ENCODE measurements around the gene CACNA2D2.

CACNA2D2 gene

DNA sequence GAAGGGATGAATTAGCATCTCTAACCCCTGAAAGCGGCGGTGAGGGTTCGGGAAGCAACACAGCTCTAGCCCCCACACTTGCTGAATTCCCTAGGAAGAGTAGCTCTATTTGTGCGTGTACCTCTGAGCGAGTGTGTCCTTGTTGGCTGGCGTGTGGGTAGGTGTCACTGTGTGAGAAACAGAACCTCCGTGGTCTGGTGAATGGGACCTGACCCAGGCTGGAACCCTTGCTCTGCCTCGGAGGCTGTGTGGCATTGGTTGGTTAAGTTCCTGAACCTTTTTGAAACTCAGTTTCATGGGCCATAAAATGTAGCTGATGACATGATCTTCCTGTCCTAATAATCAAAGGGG is 143.7 kb downstream of the CACNA2D2 start:
- DNase-seq, result no peak

DNA sequence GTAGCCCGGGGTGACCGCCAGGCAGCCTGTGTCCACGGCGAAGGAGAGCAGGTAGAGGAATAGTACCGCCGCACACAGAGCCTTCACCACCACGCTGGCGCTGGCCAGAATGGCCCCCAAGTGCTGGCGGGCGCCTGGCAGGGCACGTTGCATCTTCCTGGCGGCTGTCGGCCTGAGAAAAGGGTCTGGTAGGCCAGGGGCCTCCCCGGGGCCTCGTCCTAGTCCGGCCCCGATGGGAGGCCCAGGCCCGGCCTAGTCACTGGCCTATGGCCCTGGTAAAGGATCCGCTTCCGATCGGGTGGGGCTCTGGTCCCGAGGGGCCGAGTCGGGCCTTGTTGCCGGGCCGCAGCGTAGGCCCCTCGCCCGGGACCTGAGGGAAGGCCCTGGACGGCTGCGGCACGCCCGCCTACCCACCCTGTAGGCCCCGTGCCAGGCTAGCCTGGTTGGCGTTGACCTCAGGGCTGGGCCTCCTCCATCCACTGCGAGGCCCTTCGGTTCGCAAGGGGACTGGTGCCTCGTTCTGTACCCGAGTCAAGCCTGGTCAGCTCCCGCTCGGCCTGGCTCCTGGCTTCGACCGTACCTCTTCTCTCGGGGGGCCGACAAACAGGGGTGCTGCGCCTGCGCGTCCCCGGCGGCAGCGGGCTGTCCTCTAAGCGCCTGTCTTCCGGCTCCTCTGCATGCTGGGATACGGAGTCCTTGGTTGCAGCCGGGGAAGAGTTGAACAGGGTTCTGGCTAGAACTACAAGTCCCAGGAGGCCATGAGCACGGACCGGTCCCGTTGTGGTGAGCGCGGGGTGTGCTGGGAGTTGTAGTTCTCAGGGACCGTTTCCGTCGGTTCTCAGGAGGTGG is 144.3 kb downstream of the CACNA2D2 start, which contains the start of gene TMEM115:
TMEM115 (minus strand) TSS at position 611 of the 849 bp plus-strand sequence; CDS start at position 153, 458 bp downstream.
- DNase-seq, result peak; percentile 90

DNA sequence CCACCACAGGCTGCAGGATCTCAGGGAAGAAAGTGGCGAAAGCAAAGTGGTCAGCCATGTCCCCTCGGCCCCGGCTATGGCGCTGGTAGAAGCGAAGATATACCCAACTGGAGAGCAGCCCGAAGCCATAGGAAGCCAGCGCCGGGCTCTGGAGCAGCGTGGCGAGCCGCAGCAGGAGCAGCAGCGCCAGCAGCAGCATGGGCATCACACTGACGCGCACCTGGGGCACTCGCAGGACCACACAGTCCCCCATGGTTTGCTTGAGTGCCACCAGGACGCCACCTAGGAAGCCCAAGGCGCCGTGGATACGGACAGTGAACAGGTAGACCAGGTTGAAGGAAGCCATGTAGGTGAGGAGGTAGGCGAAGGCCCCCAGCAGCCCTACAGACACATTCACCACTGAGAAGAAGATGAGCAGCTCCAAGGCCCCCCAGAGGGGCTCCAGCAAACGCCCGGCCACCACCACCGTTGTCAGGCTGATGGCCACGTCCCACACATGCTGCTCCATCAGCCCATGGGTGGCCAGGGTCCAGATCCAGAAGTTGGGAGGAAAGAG is 145.0 kb downstream of the CACNA2D2 start:
- no peak for DNase-seq

DNA sequence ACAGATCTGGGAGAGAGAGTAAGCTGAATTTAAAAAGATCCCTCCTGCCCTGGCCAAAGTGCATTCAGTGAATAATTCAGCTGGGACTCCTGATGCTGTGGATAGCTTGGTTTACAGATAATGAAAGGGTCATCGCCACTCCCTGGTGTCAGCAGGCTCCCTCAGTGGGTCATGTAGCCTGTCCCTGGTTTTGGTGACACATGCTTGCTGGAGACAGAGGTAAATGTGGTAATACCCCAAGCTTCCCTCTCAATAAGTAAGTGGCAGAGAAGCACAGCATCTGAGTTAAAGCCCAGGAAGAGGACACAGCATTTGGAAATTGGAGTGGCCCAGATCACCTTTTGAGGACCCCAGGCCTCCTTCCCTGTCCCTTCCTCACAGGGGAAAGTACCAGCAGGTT is 146.0 kb downstream of the CACNA2D2 start:
- no peak for DNase-seq

DNA sequence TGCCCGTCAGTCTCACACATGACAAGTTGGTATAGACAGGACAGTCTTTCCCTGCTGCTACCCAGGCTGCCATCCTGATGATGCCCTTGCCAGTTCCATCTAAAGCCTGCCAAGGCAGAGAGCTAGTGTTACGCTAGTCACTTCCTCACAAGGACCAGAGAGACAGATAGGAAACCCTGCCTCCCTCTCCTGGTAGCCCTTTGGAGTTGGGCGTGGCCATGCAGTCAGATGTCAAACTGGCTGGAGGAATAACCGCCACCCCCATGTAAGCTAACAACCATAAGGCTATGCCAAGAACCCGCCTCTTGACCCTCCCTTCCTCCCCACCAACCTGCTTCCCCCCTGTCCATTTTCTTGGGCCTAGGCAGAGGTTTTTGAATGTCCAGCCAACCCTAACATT is 146.9 kb downstream of the CACNA2D2 start:
- DNase-seq, result no peak

DNA sequence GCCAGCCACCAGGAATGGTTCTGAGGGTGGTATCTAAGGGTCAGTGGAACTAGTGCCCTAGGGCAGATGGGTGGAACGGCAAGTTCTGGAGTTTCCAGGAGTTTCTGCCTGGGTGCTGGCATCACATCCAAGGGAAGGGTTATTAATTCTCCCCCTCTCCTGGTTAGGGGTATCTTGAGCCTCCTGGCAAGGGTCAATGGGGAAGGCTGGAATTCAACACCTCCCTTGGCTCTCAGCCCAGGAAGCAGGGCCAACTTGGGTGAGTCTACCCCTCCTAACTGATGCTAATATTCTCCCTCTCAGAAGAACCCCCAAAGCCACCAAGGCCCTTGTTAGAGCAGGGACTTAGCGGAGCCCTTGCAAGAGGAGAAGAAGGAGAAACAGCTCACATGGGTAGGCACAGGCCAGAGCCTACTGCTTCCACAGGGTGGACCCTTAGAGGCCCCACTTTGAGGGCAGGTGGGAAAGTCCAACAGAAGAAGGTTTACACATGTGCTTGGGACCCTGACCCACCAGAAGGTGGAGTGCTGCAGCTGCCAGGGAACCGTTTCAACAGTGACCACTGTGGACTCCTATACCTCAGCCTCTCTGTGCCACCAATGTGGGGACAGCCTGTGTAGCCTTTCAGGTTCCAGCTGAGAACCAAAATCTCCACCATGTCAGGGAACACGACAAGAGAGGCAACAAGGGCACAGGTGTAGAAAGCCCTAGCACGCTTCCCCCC is 147.4 kb downstream of the CACNA2D2 start:
- DNase-seq, result no peak

DNA sequence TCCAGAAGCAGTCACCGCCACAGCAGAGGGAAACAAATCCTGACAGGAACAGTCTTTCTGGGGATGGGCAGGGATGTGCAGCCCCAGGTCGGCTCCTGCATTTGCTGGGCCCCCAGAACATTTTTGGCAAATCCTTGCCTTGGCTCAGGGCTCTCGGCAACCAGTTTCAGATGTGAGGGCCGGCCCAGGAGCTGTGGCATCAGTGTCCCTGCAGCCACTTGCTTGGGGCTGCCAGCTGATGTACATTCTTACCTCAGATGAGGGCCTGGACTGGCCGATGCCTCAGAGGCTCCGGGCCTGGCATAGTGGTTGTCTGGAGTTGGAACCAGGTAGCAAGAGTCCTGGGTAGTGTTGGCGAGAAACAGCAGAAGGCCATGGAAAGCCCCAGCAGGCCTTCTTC is 148.6 kb downstream of the CACNA2D2 start:
- no peak for DNase-seq

DNA sequence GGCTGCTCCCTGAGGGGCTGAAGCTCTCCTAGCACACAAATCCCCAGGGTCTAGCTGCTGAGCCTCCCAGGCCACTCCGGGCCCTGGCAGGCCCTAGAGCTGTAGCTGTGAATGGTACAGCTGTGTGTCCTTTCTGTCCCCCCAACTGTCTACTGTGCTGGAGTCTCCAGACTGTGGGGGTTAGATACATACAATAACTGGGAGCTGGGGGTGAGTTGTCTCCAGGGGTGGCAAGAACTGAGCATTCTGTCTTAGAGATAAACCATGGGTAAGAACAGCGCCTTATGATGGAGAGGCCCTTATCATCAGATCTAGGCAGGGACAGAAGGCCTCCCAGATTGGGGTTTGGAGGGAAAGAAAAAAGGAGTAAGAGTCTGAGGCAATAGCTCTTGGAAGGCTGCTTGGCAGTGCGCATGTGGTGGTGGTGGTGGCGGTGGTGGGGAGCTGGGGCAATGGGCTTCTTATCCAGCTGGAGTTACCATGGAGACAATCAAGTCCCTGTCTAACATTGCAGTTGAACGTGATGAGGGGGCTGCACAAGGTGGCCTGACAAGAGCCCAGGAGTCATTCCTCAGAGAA is 149.2 kb downstream of the CACNA2D2 start:
- no peak for DNase-seq

DNA sequence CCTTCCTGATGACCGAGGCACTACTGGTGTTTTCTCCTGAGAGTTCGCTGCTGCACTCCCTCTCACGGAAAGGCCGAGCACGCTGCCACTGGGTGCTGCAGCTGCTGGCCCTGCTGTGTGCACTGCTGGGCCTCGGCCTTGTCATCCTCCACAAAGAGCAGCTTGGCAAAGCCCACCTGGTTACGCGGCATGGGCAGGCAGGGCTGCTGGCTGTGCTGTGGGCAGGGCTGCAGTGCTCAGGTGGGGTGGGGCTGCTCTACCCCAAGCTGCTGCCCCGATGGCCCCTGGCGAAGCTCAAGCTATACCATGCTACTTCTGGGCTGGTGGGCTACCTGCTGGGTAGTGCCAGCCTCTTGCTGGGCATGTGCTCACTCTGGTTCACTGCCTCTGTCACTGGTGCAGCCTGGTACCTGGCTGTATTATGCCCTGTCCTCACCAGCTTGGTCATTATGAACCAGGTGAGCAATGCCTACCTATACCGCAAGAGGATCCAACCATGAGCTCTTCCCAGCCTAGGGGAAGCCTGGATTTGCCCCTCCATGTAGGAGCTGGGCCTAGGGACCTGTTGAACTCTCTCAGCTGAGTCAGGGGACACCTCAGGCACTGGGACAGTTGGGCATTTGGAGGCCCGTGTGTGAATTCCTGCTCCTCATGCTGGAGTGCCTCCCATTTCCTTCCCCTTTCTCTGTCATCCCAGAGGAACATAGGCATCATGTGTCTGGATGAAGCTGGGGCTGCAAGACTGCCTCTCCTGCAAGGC is 150.0 kb downstream of the CACNA2D2 start:
- no peak for DNase-seq

DNA sequence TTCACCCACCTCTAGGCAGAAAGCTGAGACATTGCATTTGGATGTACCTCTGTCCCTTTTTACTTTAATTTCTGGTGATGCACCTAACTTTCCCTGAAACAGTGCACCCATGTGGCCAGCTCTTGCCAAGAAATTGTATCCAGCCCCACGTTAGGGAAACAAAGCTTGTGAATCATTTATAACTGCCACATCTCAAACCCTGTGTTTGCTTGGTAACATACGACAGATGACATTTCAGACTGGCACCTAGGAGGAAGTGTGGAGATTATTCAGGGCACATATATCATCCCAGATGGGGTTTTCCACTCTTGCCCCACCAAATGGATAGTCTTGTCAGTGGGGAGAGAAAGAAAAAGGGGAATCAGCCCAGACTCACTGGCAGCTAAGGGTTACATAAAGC is 150.7 kb downstream of the CACNA2D2 start:
- DNase-seq, result no peak

DNA sequence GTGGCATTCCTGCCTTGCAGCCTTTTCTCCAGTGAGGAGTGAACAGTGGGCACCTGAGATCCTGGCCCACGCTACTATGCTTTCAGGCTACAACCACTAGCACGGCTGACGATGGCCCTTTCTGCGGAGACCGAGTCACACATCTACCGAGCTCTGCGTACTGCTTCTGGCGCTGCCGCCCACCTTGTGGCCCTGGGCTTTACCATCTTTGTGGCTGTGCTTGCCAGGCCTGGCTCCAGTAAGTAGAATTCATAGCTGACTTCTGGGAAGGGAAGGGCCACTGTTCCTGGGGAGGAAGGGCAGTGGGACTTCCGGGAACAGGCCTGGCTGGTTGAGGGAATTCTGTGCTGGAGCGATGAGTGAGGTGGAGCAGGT is 152.1 kb downstream of the CACNA2D2 start:
- DNase-seq, result no peak

DNA sequence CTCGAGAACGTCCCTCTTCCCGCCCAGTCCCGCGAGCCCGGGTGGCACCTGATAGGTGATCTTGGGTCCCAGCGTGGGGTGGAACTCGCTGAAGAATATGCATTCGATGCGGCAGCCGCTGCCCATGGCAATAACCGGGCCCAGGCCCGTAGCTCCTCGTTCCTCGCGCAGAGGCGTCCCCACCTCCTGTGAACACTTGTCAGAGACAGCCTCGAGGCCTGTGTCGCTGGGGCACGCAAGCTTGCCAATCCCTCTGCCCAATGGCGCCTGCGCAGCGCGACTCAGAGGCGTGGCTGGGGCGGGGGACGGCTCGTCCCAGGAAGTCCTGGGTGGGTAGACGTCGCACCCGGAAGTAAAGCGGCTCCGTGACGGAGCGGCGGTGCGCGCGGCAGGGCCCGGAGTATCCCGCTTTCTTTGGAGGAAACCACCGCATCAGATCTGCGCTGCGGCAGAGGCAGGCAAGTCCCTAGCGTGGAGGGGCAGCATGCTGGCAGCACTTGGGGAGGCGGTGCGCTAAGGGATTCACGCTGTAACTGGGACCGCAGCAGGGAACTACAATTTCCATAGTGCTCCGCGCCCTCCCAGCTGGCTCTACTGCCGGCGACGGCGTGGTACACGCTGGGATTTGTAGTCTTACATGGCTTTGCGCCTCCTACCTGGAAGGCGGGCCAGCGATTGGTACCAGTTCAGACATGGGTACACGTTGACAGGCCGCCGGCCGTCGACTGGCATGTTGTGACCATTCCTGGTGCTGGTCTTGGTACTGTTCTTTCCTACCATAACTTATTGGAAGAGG is 152.7 kb downstream of the CACNA2D2 start, which contains the start of the genes CYB561D2 and NPRL2:
CYB561D2 (plus strand) TSS at position 336 of the 796 bp plus-strand sequence. CDS start 572 bp downstream, outside the sequence.
NPRL2 (minus strand) TSS at position 249 of the 796 bp plus-strand sequence; CDS start at position 126, 123 bp downstream.
- peak; percentile 81 for DNase-seq

DNA sequence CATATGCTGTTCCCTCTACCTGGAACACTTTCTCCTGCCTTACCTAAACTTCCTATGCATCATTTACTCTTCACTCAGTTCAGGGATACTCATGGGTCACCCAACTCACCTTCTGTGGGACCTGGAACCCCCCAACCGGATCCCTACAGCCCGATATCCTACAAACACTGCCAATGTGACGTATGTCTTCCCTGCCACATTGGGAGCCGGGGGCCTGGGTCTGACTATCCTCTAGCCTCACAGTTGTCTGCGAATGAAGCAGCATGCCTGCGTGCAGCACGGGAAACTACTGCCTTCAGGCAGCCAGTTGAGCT is 153.3 kb downstream of the CACNA2D2 start:
- DNase-seq, result no peak

DNA sequence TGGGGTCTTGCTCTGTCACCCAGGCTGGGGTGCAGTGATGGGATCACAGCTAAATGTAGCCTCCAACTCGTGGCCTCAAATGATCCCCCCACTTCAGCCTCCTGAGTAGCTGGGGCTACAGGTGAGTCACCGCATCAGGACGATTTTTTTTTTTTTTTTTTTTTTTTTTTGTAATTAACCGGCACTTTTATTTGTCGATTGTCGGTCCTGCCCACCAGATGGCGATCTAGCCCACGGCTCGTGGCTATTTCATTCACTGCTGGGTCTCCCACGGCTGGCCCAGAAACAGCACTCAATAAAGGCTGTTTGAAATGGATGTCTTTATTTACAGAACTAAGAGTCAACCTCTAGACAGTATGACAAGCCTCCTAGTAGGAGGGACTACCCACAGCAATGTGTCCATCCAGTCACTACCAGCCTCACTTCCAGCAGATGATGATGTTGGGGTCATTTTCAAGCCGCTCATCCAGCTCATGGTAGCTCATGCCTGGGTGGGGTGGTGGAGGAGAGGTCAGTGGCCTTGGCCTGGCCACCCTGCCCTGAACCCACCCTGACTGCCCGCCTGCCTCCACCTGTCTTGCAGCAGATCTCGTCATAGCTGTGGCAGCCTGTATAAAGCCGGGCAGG is 156.1 kb downstream of the CACNA2D2 start:
- peak; percentile 48 for DNase-seq

DNA sequence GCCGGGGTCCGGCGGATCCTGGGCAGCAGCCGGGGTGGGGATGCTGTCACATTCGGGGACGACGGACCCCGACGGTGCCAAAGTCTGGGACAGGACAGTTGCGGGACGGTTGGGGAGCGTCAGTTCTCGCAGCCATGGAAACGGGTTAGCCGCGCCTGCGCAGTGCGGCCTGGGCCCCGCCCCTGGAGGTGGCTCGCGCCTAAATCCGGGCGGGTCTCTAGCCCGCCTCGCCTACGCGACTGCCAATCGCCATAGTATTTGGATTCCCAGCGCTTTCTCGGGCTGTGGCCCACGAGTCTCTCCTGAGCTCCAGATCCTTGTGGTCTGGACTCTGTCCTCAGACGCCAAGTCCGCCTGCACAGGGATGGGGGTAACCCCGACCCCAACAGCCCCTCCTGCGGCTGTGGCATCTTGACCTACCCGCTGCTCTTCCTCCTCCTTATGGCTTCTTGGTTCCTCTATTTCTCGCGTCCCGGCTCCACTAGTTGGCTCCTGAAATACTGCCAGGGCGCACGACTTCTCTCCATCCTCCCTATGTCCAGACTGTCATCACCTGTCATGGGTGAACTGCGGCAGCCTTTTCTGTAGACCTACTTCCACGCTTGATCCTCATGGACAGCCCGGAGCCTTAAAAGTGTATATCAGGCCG is 157.7 kb downstream of the CACNA2D2 start, which contains the start of gene ZMYND10:
ZMYND10 (minus strand) TSS at position 147 of the 649 bp plus-strand sequence. CDS start 153 bp downstream, outside the sequence.
- DNase-seq, result no peak

DNA sequence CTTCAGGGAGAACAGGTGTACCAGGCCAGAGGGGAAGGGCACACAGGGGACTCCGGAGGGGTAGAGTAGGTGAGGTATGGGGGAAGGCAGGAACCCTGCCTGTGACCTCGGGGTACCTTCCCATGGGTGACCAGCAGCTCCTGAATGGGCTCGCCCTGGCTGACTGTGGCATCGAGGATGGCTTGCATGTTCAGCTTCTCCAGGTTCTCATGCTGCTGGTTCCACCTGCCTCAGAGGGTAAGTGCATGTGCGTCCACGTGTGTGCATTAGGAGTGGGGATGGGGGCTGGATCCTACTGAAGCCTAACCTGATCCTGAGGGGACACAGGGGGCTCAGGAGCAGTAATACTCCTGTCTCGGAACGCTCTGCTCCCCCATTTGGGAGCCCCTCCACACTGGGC is 158.4 kb downstream of the CACNA2D2 start:
- DNase-seq, result no peak

DNA sequence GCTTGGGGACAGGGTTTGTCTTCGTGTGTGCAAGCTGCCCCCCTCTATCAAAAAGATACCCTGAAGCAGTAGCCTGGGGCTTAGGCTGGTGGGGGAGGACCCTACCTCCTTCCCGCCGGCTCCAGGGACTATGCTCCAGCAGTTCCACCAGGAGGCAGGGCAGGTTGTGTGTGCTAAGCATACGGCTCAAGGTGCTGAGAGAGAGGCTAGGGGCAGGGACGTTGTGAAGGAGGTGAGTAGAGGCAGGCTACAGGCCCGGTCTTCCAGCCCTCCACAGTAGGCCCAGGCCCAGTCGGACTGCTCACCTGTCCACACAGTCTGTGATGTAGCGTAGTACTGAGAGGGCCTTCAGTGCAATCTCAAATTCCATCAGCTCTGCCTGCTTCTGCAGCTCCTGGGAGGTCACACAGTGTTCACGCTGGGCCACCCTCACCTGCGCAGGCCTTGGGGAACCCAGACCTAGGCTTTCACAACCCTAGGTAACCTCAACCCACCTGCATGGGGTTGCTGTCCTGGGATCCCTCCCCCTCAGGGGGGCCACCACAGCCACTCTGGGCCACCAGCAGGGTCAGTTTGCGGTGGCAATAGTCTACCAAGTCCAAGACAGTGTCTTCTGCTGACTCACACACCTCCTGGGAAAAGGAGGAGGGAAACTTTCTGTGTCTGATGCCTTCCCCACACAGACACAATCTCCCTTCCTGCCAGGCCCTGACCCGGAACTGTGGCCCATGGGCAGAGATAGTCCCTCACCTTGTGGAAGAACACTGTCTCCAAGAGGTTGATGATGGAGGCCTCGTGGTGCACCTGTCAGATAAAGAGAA is 160.4 kb downstream of the CACNA2D2 start:
- DNase-seq, result no peak

DNA sequence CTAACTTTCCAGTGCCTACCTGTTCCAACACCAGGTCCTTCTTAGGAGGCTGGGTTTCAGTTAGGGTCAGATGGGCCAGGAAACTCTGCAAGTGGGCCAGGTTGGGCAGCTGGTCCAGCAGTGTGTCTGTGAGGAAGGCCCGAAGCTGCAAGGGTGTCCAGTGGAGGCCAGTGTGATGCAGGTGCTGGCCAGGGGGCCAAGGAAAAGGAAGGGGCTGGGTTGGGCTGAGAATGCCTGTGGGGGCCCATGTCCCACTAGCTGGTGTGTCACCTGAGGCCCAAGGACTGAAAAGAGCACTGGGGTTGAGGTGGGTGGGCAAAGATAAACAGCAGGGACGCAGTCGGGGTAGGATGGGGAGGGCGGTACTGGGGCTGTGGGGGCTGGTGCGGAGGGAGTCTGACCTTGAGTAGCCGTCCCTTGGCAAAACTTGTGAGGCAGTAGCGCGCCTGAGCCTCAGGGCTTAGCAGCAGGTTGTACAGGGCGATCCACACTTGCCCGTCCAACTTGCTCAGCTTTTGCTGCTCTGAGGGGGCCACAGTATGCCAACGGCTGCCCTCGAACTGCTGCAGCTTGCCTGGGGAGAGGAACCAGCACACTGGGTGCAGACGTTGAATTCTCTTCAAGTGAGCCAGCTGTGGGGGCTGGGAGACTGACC is 161.3 kb downstream of the CACNA2D2 start:
- DNase-seq, result no peak

DNA sequence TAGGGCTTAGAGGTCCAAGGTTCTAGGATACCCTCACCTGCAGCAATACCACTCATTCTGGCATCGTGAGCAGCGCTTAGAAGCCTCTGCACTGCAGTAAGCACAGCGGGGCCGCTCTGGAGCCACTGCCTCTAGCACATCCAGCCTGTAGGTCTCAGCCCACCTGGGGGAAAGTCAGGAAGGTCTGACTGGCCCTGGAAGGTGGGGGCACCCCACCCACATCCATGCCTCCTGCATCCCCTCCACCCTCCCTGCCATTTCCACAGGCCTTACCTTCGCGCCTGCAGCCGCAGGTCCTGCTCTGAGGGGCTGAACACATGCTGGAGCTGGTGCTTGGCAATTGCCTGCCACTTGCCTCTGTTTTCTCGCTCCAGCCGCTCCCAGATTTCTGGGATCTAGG is 161.9 kb downstream of the CACNA2D2 start:
- no peak for DNase-seq
